ENCODE data around the gene DPP10.

GRCh38 chr2:114937366-114937930 lies 495.0 kb downstream of the DPP10 start:
- TF ChIP-seq ZNF132 (tag by site-specific recombination; IDR thresholded peaks at IDR 0.05; ENCODE audit: borderline replicate concordance) (no peak), ZNF366 (tag by site-specific recombination; conservative IDR thresholded peaks at IDR 0.05) (no peak), GLIS2 (tag by site-specific recombination; IDR thresholded peaks at IDR 0.05) (no peak), SP2 (tag by site-specific recombination; IDR thresholded peaks at IDR 0.05) (no peak)
- TF ChIP-seq, protein P1, sequence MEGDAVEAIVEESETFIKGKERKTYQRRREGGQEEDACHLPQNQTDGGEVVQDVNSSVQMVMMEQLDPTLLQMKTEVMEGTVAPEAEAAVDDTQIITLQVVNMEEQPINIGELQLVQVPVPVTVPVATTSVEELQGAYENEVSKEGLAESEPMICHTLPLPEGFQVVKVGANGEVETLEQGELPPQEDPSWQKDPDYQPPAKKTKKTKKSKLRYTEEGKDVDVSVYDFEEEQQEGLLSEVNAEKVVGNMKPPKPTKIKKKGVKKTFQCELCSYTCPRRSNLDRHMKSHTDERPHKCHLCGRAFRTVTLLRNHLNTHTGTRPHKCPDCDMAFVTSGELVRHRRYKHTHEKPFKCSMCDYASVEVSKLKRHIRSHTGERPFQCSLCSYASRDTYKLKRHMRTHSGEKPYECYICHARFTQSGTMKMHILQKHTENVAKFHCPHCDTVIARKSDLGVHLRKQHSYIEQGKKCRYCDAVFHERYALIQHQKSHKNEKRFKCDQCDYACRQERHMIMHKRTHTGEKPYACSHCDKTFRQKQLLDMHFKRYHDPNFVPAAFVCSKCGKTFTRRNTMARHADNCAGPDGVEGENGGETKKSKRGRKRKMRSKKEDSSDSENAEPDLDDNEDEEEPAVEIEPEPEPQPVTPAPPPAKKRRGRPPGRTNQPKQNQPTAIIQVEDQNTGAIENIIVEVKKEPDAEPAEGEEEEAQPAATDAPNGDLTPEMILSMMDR (tag by site-specific recombination; IDR thresholded peaks at IDR 0.05): no peak
- TF ChIP-seq, protein P2, sequence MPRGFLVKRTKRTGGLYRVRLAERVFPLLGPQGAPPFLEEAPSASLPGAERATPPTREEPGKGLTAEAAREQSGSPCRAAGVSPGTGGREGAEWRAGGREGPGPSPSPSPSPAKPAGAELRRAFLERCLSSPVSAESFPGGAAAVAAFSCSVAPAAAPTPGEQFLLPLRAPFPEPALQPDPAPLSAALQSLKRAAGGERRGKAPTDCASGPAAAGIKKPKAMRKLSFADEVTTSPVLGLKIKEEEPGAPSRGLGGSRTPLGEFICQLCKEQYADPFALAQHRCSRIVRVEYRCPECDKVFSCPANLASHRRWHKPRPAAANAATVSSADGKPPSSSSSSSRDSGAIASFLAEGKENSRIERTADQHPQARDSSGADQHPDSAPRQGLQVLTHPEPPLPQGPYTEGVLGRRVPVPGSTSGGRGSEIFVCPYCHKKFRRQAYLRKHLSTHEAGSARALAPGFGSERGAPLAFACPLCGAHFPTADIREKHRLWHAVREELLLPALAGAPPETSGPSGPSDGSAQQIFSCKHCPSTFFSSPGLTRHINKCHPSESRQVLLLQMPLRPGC (tag by site-specific recombination; IDR thresholded peaks at IDR 0.05): no peak
- TF ChIP-seq, protein P3, sequence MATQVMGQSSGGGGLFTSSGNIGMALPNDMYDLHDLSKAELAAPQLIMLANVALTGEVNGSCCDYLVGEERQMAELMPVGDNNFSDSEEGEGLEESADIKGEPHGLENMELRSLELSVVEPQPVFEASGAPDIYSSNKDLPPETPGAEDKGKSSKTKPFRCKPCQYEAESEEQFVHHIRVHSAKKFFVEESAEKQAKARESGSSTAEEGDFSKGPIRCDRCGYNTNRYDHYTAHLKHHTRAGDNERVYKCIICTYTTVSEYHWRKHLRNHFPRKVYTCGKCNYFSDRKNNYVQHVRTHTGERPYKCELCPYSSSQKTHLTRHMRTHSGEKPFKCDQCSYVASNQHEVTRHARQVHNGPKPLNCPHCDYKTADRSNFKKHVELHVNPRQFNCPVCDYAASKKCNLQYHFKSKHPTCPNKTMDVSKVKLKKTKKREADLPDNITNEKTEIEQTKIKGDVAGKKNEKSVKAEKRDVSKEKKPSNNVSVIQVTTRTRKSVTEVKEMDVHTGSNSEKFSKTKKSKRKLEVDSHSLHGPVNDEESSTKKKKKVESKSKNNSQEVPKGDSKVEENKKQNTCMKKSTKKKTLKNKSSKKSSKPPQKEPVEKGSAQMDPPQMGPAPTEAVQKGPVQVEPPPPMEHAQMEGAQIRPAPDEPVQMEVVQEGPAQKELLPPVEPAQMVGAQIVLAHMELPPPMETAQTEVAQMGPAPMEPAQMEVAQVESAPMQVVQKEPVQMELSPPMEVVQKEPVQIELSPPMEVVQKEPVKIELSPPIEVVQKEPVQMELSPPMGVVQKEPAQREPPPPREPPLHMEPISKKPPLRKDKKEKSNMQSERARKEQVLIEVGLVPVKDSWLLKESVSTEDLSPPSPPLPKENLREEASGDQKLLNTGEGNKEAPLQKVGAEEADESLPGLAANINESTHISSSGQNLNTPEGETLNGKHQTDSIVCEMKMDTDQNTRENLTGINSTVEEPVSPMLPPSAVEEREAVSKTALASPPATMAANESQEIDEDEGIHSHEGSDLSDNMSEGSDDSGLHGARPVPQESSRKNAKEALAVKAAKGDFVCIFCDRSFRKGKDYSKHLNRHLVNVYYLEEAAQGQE (tag by site-specific recombination; IDR thresholded peaks at IDR 0.05): no peak
